ENCODE results near the gene DENND2A. TPM values are rescaled to one million over a fixed set of nuclear protein-coding genes. Genes with fewer than 3 reads are reported as not detected.

The DENND2A gene
- total and polyA plus RNA-seq, 10 donors, result 1.9 to 35.3 (median 14.9) TPM

DNA sequence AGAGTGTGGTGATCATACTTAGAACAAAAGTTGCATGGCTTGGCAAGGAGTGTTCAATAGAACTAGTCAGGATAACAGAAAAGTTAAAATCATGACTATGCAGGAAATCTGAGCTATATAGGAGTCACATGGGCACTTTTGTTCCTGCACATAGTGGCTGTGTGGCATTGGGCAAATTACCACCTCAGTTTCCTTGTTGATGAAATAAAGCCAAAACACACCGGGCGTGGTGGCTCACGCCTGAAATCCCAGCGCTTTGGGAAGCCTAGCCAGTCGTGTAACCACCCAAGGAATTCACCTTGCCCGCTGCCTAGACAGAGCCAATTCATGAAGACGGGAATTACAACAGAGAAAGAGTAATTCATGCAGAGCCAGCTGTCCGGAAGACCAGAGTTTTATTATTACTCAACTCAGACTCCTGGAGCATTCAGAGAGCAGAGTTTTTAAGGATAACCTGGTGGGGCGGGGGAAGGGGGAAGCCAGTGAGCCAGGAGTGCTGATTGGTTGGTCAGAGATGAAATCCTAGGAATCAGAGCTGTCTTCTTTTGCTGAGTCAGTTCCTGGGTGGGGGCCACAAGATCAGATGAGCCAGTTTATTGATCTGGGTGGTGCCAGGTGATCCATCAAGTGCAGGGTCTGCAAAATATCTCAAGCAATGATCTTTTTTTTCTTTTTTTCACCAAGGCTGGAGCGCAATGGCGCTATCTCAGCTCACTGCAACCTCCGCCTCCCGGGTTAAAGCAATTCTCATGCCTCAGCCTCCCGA lies 154.9 kb downstream of the DENND2A start:
- no peak for TF ChIP-seq POLR2AphosphoS5 (IDR thresholded peaks at IDR 0.05)
- no peak for TF ChIP-seq POLR2A (IDR thresholded peaks at IDR 0.05)
- TF ChIP-seq, protein P1, sequence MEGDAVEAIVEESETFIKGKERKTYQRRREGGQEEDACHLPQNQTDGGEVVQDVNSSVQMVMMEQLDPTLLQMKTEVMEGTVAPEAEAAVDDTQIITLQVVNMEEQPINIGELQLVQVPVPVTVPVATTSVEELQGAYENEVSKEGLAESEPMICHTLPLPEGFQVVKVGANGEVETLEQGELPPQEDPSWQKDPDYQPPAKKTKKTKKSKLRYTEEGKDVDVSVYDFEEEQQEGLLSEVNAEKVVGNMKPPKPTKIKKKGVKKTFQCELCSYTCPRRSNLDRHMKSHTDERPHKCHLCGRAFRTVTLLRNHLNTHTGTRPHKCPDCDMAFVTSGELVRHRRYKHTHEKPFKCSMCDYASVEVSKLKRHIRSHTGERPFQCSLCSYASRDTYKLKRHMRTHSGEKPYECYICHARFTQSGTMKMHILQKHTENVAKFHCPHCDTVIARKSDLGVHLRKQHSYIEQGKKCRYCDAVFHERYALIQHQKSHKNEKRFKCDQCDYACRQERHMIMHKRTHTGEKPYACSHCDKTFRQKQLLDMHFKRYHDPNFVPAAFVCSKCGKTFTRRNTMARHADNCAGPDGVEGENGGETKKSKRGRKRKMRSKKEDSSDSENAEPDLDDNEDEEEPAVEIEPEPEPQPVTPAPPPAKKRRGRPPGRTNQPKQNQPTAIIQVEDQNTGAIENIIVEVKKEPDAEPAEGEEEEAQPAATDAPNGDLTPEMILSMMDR (IDR thresholded peaks at IDR 0.05 in 8 of 11, conservative IDR thresholded peaks at IDR 0.05 in 3 of 11), result no peak
- DNase-seq, result no peak
- Histone ChIP-seq H3K9me3 (no peaks in the 10 kb centered on the region), H3K27ac (peak overlapping the region in 2 of 8 donors; percentile 37), H3K27me3 (replicated peaks in 1 of 7) (no peaks in the 10 kb centered on the region), H3K4me3 (no peak overlapping the region), H3K4me1 (peaks cover 0 to 5% (median 0%) of the 10 kb centered on the region in 6 donors), H3K36me3 (no peaks in the 10 kb centered on the region)
- intact Hi-C loops (cut with DNase I; ENCODE audit: low total_unique reads), result no loop called here
- WGBS, 5 donors, result 63 to 87% (median 70%) methylated on average over 14 of the region's 14 CpGs

DNA sequence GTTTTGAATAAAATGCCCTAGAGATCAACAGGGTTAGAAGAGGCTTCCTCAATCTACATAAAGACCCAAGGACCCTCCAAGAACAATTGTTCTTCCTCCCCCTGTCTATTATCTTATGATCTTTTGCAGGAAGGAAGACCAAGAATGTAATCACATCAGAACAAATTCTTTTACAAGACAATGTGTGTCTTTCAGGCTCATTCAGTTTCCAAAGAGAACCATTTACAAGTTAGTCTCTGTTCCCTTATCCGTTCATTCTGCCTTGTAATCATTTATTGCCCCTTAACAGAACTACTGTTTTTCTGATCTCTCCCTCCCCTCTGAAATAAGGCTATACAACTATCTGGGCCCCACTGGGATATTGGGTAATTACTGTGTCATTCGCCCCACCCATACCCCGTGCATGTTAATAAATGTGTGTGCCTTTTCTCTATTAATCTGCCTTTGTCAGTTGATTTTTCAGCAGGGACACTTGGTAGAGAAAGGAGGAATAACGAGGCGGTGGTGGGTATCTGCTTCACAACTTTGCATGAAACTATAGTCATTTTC lies 155.6 kb downstream of the DENND2A start:
- TF ChIP-seq POLR2A (IDR thresholded peaks at IDR 0.05) (no peak), POLR2AphosphoS5 (IDR thresholded peaks at IDR 0.05) (no peak)
- TF ChIP-seq, protein P1 (IDR thresholded peaks at IDR 0.05 in 8 of 11, conservative IDR thresholded peaks at IDR 0.05 in 3 of 11), result no peak
- H3K36me3 ChIP-seq, result no peaks in the 10 kb centered on the region
- H3K27me3 ChIP-seq (replicated peaks in 1 of 7), result no peaks in the 10 kb centered on the region
- no peak for DNase-seq
- H3K9me3 ChIP-seq, result no peaks in the 10 kb centered on the region
- peaks cover 0 to 6% (median 0%) of the 10 kb centered on the region in 6 donors for H3K4me1 ChIP-seq
- H3K4me3 ChIP-seq, result no peak overlapping the region
- intact Hi-C loops (cut with DNase I; ENCODE audit: low total_unique reads), result no loop called here
- peak overlapping the region in 3 of 8 donors; percentile 19 to 37 (median 37) for H3K27ac ChIP-seq
- WGBS, 5 donors, result 67 to 75% (median 70%) methylated on average over 5 of the region's 5 CpGs

GRCh38 chr7:140484479-140484878 lies 156.1 kb downstream of the DENND2A start:
- Histone ChIP-seq H3K9me3 (no peaks in the 10 kb centered on the region), H3K36me3 (no peaks in the 10 kb centered on the region), H3K4me3 (no peak overlapping the region), H3K27me3 (replicated peaks in 1 of 7) (no peaks in the 10 kb centered on the region), H3K4me1 (peaks cover 0 to 10% (median 5%) of the 10 kb centered on the region in 6 donors), H3K27ac (peak overlapping the region in 2 of 8 donors; percentile 37)
- 71 to 98% (median 82%) methylated on average over 3 of the region's 3 CpGs for WGBS, 5 donors
- intact Hi-C loops (cut with DNase I; ENCODE audit: low total_unique reads), result no loop called here
- TF ChIP-seq, protein P1 (IDR thresholded peaks at IDR 0.05 in 8 of 11, conservative IDR thresholded peaks at IDR 0.05 in 3 of 11), result no peak
- TF ChIP-seq POLR2A (IDR thresholded peaks at IDR 0.05) (no peak), POLR2AphosphoS5 (IDR thresholded peaks at IDR 0.05) (no peak)
- no peak for DNase-seq

- Histone ChIP-seq H3K4me3 (peak overlapping the region; percentile 91 to 100 (median 98)), H3K27ac (peak overlapping the region; percentile 92 to 98 (median 94)), H3K4me1 (peaks cover 17 to 42% (median 38%) of the 10 kb centered on the region in 6 donors), H3K27me3 (replicated peaks in 1 of 7) (no peaks in the 10 kb centered on the region), H3K9me3 (no peaks in the 10 kb centered on the region), H3K36me3 (no peaks in the 10 kb centered on the region)
- no peak for DNase-seq
- intact Hi-C loops (cut with DNase I; ENCODE audit: low total_unique reads), result no loop called here
- TF ChIP-seq, protein P1 (IDR thresholded peaks at IDR 0.05 in 8 of 11, conservative IDR thresholded peaks at IDR 0.05 in 3 of 11), result no peak
- TF ChIP-seq POLR2AphosphoS5 (IDR thresholded peaks at IDR 0.05) (no peak), POLR2A (IDR thresholded peaks at IDR 0.05) (no peak)
- 0 to 4% (median 1%) methylated on average over 2 of the region's 2 CpGs for WGBS, 5 donors
These were observed 160.9 kb downstream of the DENND2A start for GRCh38 chr7:140479739-140480084.

All from spleen (tissue), 11 donors.